ENCODE data around the gene LARGE1. TPM values are rescaled to one million over a fixed set of nuclear protein-coding genes. Genes with fewer than 3 reads are reported as not detected.

LARGE1 gene
- total RNA-seq, 1 donor from 2014 or later, result 4.6 TPM

- no peak for DNase-seq (ENCODE audit: low read depth in 2 of 2)
Observed at GRCh38 chr22:33327348-33327860, 592.9 kb downstream of the LARGE1 start.

DNA sequence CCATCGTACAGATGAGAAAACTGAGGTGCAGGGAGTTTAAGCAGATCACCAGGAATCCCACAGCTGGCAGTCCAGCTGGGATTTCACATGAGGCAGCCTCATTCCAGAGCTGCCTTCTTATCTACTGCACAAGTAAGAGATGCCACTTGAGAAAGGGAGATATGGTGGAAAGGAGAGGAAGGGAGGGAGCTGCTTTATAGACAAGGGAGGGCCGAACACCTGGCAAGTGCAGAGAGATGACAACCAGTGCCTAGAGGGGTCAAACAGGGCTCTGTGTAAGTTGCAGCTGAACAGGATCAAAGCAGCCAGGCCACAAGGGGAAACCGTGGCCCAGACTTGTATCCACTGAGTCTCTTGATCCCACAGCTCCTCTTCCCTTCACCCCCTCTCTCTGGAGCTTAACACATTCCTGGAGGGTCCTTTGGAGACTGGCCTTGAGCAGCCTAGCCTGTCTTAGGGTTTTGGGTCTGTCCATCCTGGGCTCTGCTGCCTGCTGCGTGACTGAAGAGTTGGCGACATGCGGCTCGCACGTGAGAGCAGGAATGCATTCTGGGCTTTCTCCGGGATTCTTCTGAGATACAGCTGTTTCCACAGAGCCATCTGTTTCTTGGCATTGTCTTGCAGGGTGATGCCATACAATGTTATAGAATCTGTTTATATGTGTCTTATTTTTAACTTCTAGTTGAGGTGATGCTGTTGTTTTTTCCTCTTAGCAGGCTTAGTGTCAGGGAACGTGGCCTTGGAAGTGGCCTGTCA lies 593.6 kb downstream of the LARGE1 start:
- no peak for DNase-seq (ENCODE audit: low read depth in 2 of 2)

DNA sequence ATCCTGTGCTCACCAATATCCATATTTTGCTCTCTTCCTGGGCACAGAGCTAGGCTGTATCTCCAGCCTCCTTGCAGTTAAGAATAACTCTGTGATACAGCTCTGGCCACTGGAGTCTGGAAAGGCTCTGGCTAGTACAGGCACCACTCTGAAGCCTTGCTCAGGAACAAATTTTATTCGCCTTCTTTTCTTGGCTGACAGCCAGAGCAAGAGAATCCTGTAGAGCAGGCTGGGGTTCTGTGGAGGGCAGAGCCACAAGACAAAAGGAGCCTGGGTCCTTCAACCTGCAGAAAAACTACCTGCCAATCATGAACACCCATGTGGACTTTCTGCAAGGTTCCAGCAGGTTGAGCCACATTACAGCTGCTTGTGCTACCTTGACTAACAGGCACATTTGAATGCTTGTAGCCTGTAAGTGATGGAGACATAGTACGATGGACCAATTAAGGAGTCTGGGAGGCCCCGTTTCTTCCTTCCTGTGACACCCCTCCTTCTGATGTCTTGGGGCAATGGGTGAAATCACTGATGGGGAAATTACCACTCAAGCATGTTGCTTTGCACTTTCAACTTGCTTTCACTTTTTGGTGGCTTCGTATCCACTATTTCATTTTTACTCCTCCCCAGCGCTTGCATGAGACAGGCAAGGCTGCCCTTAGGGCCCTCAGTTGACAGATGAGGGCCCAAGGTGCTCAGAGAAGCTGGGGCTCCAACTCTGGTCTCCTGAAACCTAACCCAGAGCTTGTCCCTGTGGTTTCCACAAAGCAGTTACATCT lies 594.9 kb downstream of the LARGE1 start:
- no peak for DNase-seq (ENCODE audit: low read depth in 2 of 2)

DNA sequence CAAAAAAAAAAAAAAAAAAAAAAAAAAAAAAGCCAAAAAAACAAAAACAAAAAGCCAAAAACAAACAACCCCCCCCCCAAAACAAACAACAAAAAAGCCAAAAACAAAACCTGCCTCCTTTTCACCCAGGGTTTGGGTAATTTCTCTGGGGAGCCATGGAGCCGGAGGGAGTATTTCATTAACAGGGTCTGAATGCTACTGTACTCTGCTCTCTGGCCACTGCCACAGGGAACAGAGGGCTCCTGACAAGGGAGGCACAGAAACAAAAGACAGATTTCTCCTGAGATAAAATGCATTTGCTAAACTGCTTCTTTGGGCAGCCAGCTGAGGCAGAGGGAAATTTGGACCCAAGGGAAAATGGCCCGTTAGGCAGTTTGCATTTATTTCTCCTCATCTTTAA lies 596.0 kb downstream of the LARGE1 start:
- DNase-seq (ENCODE audit: low read depth in 2 of 2), result no peak

DNA sequence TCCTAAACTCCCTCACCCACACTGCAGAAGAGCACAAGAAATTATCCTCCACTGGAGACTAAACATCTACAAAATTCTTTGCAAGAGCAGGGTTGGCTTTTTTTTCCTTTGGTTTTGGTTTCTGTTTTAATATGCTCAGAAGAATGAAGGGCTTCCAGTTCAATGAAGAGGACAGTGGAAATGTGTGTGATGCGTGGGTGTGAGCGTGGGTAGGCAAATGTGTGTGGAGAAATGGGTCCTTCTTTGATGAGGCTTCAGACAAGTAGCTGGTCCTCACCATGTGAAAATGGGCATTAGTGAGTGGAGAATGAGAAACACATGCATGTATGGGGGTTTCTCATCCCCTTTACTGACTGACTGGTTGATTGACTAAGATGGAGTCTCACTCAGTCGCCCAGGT lies 598.8 kb downstream of the LARGE1 start:
- DNase-seq (ENCODE audit: low read depth in 2 of 2), result no peak

DNA sequence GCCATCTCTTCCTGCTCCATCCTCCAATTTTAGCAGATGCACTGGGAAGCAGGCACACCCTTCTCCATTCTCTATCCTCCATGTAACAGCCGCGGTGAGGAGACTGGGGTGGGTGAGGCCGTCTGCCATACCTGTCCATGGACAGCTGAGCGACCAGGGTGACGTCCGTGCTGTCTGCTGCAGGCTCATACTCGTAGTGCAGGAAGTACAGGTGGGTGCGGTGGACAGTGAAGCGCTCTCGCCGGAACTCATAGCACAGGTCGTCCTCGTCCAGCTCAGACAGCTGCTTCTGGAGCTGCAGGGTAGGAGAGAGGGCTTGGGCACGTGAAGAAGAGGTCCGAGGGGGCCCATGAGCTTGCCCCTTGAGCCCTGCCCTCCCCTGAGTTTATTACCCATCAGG lies 604.3 kb downstream of the LARGE1 start:
- no peak for DNase-seq (ENCODE audit: low read depth in 2 of 2)

- no peak for DNase-seq (ENCODE audit: low read depth in 2 of 2)
Observed at GRCh38 chr22:33315117-33315516, 605.2 kb downstream of the LARGE1 start.

DNA sequence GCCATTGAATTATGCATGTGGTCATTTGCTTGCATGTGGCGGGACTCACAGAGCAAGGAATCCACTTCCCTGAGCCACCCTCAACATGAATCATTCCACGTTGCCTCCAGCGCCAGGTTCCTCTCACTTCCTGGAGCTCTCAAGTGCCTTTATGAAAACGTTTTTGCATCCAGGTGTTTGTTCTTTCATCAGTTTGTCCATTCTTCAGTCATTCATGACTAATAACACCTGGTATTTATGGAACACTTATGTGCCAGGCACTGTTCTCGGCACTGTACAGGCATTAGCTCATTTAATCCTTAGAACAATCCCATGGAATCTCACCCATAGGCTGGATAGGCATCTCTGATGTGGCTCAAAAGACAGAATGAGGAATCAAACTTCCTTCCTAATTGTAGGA lies 606.0 kb downstream of the LARGE1 start:
- no peak for DNase-seq (ENCODE audit: low read depth in 2 of 2)

DNA sequence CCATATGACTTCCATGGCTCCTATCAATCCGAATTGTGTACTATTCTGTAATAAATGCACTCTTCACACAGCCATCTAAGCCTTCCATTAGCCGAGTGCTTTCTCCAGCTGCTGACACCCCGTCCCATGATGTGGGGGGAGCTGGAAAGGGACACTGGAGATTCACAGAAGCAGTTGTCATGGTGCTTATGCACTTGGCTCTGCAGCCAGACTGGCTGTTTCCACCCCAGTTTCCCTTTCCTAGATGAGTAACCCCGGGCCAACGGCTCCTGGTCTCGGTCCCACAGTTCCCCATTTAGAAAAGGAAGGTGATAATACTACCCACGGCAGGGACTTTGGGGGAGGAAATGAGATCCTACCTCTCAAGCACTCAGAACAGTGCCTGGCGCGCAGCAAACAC lies 617.2 kb downstream of the LARGE1 start:
- DNase-seq (ENCODE audit: low read depth in 2 of 2), result peak in 1 of 2 donors; percentile 1

- DNase-seq (ENCODE audit: low read depth in 2 of 2), result no peak
Observed at GRCh38 chr22:33302549-33302948, 617.7 kb downstream of the LARGE1 start.

DNA sequence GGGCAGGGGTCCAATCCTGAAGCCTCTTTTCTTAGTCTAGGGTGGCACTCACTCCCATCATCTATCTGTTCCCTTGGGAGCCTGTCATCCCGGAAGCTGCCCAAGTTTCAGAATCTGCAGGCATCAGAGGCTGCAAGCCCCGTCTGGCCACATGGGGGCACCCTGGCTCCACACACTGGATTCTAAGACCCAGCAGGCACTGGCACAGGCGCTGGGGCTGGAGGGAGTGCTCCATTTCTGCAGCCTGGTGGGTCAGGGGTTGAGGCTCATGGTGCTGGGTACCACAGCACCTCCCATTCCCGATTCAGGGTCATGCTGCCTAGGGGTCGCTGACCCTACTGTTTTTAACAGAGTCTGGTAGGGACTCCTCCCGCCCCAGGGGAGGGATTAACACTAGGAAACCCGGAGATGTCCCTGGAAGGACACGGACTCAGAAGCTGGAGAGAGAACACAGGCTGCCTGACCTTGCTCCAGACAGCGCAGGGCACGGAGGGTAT lies 618.2 kb downstream of the LARGE1 start:
- peak; percentile 53 to 73 for DNase-seq (ENCODE audit: low read depth in 2 of 2)

GRCh38 chr22:33300165-33300564 lies 620.1 kb downstream of the LARGE1 start:
- DNase-seq (ENCODE audit: low read depth in 2 of 2), result no peak

DNA sequence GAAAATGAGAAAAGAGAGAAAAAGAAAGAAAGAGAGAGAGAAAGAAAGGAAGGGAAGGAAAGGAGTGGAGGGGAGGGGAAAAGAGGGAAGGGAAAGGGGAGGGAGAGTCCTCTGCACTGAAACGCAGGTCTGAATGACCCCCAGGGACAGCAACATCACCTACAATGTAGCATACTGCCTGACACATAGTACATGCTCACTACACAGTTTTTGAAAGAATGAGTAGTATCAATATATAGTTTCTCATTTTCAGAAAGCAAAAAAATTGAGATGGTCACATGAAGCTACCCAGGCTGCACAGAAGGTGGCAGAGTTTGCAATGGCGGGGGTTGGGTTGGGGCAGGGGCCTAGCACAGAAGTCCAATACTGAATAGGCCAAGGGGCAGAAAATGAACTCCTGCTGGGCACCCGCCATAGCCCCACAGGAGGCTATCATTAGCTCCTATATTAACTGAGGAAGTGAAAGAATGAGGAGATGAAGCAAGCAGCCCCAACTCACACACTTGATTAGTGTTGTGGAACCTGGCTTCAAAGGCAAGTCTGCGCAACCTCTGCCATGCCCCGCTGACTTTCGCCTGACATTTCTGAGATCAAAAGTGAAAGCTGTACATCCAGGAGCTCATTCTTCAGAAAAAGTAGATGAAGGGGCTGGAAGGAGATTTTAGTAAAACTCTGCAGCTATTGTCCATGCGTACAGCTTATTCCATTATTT lies 620.9 kb downstream of the LARGE1 start:
- DNase-seq (ENCODE audit: low read depth in 2 of 2), result no peak

GRCh38 chr22:33296941-33297340 lies 623.3 kb downstream of the LARGE1 start:
- DNase-seq (ENCODE audit: low read depth in 2 of 2), result no peak

DNA sequence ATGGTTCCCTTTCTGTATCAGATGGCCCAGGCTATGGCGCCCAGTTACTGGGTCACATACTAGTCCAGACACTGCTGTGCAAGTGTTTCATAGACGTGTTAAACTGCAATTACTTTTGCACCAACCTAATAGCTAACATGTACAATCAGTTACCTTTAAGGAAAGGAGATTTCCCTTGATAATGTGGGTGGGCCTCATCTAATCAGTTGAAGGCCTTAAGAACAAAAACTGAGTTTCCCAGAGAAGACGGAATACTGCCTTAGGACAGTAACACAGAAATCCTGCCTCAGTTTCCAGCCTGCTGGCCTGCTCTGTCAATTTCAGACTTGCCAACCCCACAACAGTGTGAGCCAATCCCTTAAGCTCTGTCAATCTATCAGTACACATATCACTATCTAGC lies 632.2 kb downstream of the LARGE1 start:
- no peak for DNase-seq (ENCODE audit: low read depth in 2 of 2)

DNA sequence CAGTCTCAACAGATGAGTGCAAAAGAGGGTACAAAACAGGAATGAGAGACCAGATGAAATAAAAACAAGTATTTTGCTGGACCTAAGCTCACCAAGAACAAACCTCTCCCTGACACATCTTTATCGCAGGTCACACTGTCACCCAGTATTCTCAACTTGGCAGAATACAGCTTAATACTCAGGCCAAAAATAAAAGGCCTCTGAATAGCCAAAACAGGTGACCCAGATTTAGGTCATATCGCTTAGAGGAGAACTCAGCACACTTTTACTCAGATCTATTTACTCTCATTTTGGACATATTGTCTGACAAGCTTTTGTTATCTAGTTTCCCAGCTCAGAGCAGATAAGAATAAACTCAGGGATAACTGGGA lies 645.2 kb downstream of the LARGE1 start:
- no peak for DNase-seq (ENCODE audit: low read depth in 2 of 2)

DNA sequence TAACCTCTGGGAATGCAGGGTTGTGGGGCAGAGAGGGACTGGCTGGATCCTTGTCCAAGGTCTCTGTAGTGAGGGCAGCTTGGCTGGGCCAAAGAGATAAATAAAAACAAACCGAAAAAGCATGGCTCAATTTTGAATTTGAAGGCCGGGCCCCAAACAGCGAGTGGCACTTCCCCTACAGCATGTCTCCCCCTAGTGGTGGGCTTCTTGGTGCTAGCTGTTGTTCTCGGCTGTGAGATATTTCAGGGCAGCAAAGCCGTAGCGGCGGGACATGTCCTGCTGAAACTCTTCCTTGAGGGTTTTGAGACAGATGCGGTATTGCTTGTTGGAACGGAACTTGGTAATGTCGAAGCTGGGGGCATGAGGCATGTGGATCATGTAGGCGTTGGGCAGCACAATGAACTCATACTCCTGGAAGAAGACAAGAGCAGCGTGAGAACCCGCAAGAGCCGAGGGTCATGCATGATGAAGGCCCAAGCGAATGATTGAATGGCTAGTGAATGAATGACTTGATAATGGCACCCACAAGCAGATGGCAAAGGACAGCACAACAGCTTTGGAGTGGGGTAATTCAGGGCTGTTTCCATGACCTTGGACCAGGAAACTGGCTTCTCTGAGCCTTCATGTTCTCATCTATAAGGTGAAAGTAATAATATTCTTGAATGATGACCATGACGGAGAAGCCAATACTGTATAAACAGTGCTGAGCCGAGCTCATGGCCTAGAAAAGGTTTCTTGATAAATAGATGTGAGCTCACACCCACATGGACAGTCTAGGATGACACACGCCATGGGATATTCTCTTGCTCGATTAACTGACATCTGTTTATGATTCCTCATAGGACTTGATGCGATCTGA lies 645.8 kb downstream of the LARGE1 start:
- DNase-seq (ENCODE audit: low read depth in 2 of 2), result peak in 1 of 2 donors; percentile 9

DNA sequence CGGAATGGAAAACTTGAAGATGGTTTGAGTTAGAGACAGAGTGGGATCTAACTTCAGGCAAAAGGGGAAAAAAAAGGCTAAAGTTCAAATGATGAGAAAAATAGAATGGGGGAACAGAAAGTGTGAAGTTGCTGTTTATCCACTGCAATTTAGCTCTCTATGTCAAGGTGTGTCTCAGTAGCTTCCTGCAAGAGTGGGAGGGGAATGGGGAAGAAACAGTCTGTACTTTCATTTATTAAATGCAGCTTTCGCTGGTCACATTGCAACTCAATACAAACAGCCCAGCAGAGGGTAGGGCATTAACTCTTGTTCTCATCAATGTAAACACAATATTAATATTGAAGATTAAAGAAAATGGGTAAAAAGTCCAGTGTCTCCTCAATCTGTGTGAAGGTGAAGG lies 647.4 kb downstream of the LARGE1 start:
- DNase-seq (ENCODE audit: low read depth in 2 of 2), result no peak

GRCh38 chr22:33272180-33272579 lies 648.1 kb downstream of the LARGE1 start:
- DNase-seq (ENCODE audit: low read depth in 2 of 2), result no peak

DNA sequence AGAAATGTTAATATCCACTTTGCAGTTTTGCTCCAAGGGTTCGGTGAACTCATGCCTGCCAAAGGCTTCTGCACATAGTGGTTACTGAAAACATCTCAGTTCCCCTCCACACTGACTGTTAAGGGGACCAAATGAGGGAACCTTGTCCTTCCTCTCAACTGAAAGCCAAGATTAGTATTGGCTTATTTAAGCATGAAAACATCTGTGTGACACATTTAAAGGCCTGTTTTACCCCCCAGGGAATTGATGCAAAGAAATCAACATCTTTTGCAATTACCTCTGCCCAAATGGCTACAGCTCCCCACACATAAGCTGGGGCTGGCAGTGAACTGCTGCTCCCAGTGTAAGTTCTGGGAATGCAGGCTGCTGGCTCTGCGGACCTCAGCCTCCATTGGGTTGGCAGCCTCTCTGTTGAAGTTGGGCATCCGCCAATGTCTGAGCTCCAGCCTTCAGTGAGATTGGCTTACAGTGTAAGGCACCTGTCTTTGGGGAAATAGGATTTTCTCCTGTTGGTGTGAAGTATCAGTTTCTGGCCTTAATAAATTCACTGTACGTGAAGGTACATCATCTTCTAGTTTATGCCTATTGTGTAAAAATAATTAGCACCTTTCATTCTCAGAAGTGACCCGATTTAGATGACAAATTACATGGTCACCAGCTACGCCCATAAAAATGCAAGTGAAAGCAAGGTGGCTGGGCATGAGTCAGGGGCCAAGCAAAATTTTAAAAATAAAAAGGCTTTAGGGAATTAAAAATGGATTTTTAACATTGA lies 648.7 kb downstream of the LARGE1 start:
- peak in 1 of 2 donors; percentile 24 for DNase-seq (ENCODE audit: low read depth in 2 of 2)
